Endothelial cell of umbilical vein (primary cell): Measurements from ENCODE around the gene LIN7C. TPM values are rescaled to one million over a fixed set of nuclear protein-coding genes. Genes with fewer than 3 reads are reported as not detected.

Experiments
- BruUV-seq: library from RNA; stranded (reverse); fragments of 400-500 nt; replicated peaks from 2 replicates; lab custom pipeline; 2021; lab: Mats Ljungman, UMichigan
- CTCF ChIA-PET: fragments of 300-600, 350-600 bp; sonication (Branson Sonifier 250); formaldehyde crosslinking; loops from one replicate; lab custom pipeline; 2021; ENCODE audit warnings: antibody characterized with exemption, inconsistent platforms; lab: Charles Lee
- POLR2A ChIA-PET: fragments of 300-600, 350-600 bp; sonication (Branson Sonifier 250); formaldehyde crosslinking; loops from one replicate; lab custom pipeline; 2021; ENCODE audit warnings: antibody characterized with exemption, inconsistent platforms; lab: Charles Lee
- DNase-seq: peaks from one replicate; pipeline ENCODE4 v3.0.0-alpha.2; 2011; ENCODE audit warnings: low read depth, low spot score
- FAIRE-seq: peaks from 2 replicates; lab custom pipeline; 2011; peaks lifted over from hg19 to GRCh38; lab: Jason Lieb, UNC
- H2AFZ ChIP-seq: 2 replicates; pipeline ENCODE4 v1.6.0; 2012; ENCODE audit warnings: low read depth, low read length, control low read depth, inconsistent platforms
- H3K27ac ChIP-seq: 2 replicates; pipeline ENCODE4 v1.5.1; 2011; ENCODE audit warnings: low read depth, mild to moderate bottlenecking, control low read depth, low read length, moderate library complexity; ENCODE audit not compliant: insufficient read depth
- H3K27me3 ChIP-seq, 2 experiments: 2 replicates each; pipeline versions ENCODE4 v1.6.0 to v1.6.1; 2011; ENCODE audit warnings: low read length in 2 of 2, mixed read lengths in 1 of 2; ENCODE audit not compliant: control insufficient read depth in 2 of 2, insufficient read depth in 2 of 2
- H3K36me3 ChIP-seq, 2 experiments: 2 replicates in 1 of 2; 3 replicates in 1 of 2; pipeline ENCODE4 v1.5.1; 2011; ENCODE audit warnings: low read length in 2 of 2, mild to moderate bottlenecking in 1 of 2, moderate library complexity in 1 of 2; ENCODE audit not compliant: control insufficient read depth in 2 of 2, insufficient read depth in 2 of 2; ENCODE audit errors: extremely low read depth in 1 of 2
- H3K4me1 ChIP-seq: 3 replicates; pipeline ENCODE4 v1.5.1; 2011; ENCODE audit warnings: mild to moderate bottlenecking, low read length; ENCODE audit not compliant: control insufficient read depth, insufficient read depth; ENCODE audit errors: extremely low read depth
- H3K4me2 ChIP-seq: 2 replicates; pipeline ENCODE4 v1.6.1; 2011; ENCODE audit warnings: low read length, control low read depth, mixed read lengths; ENCODE audit not compliant: insufficient read depth
- H3K4me3 ChIP-seq, 3 experiments: fragments of 200-600 bp in 1 of 3; sonication (generic), shearing (Covaris generic) in 1 of 3; replicated peaks in 1 of 3; 2 replicates each; pipeline ENCODE4 v1.5.1; 2011 to 2016; ENCODE audit warnings: control low read depth in 3 of 3, low read length in 3 of 3, mild to moderate bottlenecking in 2 of 3, inconsistent platforms in 1 of 3, low read depth in 1 of 3, moderate library complexity in 1 of 3; ENCODE audit not compliant: insufficient read depth in 1 of 3
- H3K79me2 ChIP-seq: 2 replicates; pipeline ENCODE4 v1.6.0; 2012; ENCODE audit warnings: low read length, inconsistent platforms; ENCODE audit not compliant: control insufficient read depth, insufficient read depth
- H3K9ac ChIP-seq: replicated peaks from 2 replicates; pipeline ENCODE3; 2011; ENCODE audit warnings: low read length, control low read depth; ENCODE audit not compliant: insufficient read depth; ENCODE audit errors: extremely low read depth
- H3K9me1 ChIP-seq: replicated peaks from 3 replicates; pipeline ENCODE4 v1.6.0; 2011; ENCODE audit warnings: mild to moderate bottlenecking, low read length; ENCODE audit not compliant: control insufficient read depth, insufficient read depth; ENCODE audit errors: extremely low read depth
- H3K9me3 ChIP-seq: replicated peaks from 2 replicates; pipeline ENCODE4 v1.5.1; 2012; ENCODE audit warnings: low read length, inconsistent platforms; ENCODE audit not compliant: control insufficient read depth, insufficient read depth
- H4K20me1 ChIP-seq: replicated peaks from 2 replicates; pipeline ENCODE3; 2011; ENCODE audit warnings: mild to moderate bottlenecking, low read length; ENCODE audit not compliant: control insufficient read depth, insufficient read depth; ENCODE audit errors: extremely low read depth
- CTCF ChIP-seq, 2 donors: IDR thresholded peaks; 1 replicate in 1 of 2; 2 replicates in 1 of 2; pipeline ENCODE4 v1.5.1; 2011; ENCODE audit warnings: low read length in 2 of 2, mild to moderate bottlenecking in 2 of 2, moderate library complexity in 2 of 2, control low read depth in 1 of 2, inconsistent platforms in 1 of 2, low read depth in 1 of 2; ENCODE audit not compliant: insufficient read depth in 1 of 2; ENCODE audit errors: extremely low read depth in 1 of 2
- EZH2 ChIP-seq: IDR thresholded peaks from 2 replicates; pipeline ENCODE4 v1.6.1; 2012; ENCODE audit warnings: borderline replicate concordance, low read depth, mild to moderate bottlenecking, moderate library complexity, low read length, inconsistent platforms; ENCODE audit not compliant: severe bottlenecking
- FOS ChIP-seq: IDR thresholded peaks from 2 replicates; pipeline ENCODE4 v1.6.1; 2011; ENCODE audit warnings: mild to moderate bottlenecking, low read length, moderate library complexity, borderline replicate concordance; ENCODE audit not compliant: insufficient read depth
- GATA2 ChIP-seq: IDR thresholded peaks from 2 replicates; pipeline ENCODE4 v1.7.0; 2011; ENCODE audit warnings: low read depth, mild to moderate bottlenecking, moderate library complexity, mixed read lengths, low read length; ENCODE audit not compliant: insufficient read length, insufficient read depth
- POLR2A ChIP-seq: IDR thresholded peaks from 2 replicates; pipeline ENCODE4 v1.6.1; 2012; ENCODE audit warnings: low read depth, mild to moderate bottlenecking, control low read depth, low read length
- POLR2AphosphoS5 ChIP-seq: IDR thresholded peaks from 2 replicates; pipeline ENCODE4 v1.6.1; 2012; ENCODE audit warnings: low read depth, mild to moderate bottlenecking, control low read depth, low read length, moderate library complexity; ENCODE audit not compliant: insufficient read depth
- dilution Hi-C: fragments of 300-500 bp; cut with MboI; formaldehyde crosslinking; loops from one replicate; pipeline ENCODE4 v1.15.0; 2019; ENCODE audit warnings: low sequenced_read_pairs; ENCODE audit not compliant: extremely low pct_ligation_motif_present
- intact Hi-C: fragments of 100-400 bp; cut with micrococcal nuclease; formaldehyde crosslinking; loops from one replicate; pipeline ENCODE4 v1.10.0; 2022
- polyA plus RNA-seq, 4 experiments: library from polyadenylated mRNA; depleted of rRNA in 3 of 4; stranded (reverse) in 3 of 4; unstranded in 1 of 4; fragments of >200 nt; gene quantifications; 2 replicates each; pipeline versions ENCODE4 v1.2.1 to v1.2.3, GENCODE V29; 2011 to 2012; ENCODE audit warnings: missing spikeins in 1 of 4
- total RNA-seq: library from RNA; stranded (reverse); gene quantifications from 2 replicates; pipeline ENCODE4 v1.2.3, GENCODE V29; 2021

The LIN7C gene
- total and polyA plus RNA-seq, 2 donors (not counting 3 experiments of a cell fraction or from before 2014, with no cell fraction given), result 7.1 to 24.9 TPM

- dilution Hi-C loops, result no loop called here
- no peaks in the 10 kb centered on the region for H3K9me3 ChIP-seq
- CTCF ChIA-PET, result no interaction called here
Observed at GRCh38 chr11:27545946-27546345, 39.4 kb upstream of the LIN7C start.

GRCh38 chr11:27545035-27545434 lies 38.5 kb upstream of the LIN7C start:
- no peaks in the 10 kb centered on the region for H3K9me1 ChIP-seq
- dilution Hi-C loops (no loop called here), intact Hi-C loops (no loop called here)
- no peaks in the 10 kb centered on the region for H4K20me1 ChIP-seq
- H3K9ac ChIP-seq, result no peak overlapping the region
- no peak overlapping the region for H3K4me2 ChIP-seq
- no peak overlapping the region for H3K27ac ChIP-seq
- TF ChIP-seq POLR2AphosphoS5, result no peak
- no peak for TF ChIP-seq GATA2
- no peak for TF ChIP-seq POLR2A
- TF ChIP-seq FOS, result no peak
- no peak for TF ChIP-seq EZH2
- DNase-seq, result no peak
- no peaks in the 10 kb centered on the region for H3K27me3 ChIP-seq
- no peak overlapping the region for H3K4me3 ChIP-seq
- H3K4me1 ChIP-seq, result no peaks in the 10 kb centered on the region
- FAIRE-seq, result no peak
- BruUV-seq, result no TSS peak
- ChIA-PET CTCF (interaction anchor here (0.7 to 1.3 kb wide), 2 partner anchors 17 to 704 kb away, joined by 3 to 4 read pairs; no protein-coding TSS in a partner anchor), POLR2A (no interaction called here)
- no peaks in the 10 kb centered on the region for H3K36me3 ChIP-seq
- no peaks in the 10 kb centered on the region for H3K79me2 ChIP-seq
- no peaks in the 10 kb centered on the region for H3K9me3 ChIP-seq
- H2AFZ ChIP-seq, result no peak overlapping the region

More at GRCh38 chr11:27545946-27546345, 39.4 kb upstream of the LIN7C start:
- no peaks in the 10 kb centered on the region for H3K36me3 ChIP-seq
- TF ChIP-seq CTCF (IDR thresholded peaks at IDR 0.05; ENCODE audit: extremely low read depth in 1 of 2, insufficient read depth in 1 of 2, low read depth in 1 of 2, low read length in 2 of 2), result no peak
- TF ChIP-seq FOS, result no peak
- POLR2A ChIA-PET, result no interaction called here
- no peaks in the 10 kb centered on the region for H3K9me1 ChIP-seq
- BruUV-seq, result no TSS peak
- H3K4me3 ChIP-seq, result no peak overlapping the region
- intact Hi-C loops, result no loop called here
- H3K9ac ChIP-seq, result no peak overlapping the region
- no peaks in the 10 kb centered on the region for H3K79me2 ChIP-seq
- FAIRE-seq (no peak), DNase-seq (no peak)
- no peaks in the 10 kb centered on the region for H3K4me1 ChIP-seq
- H3K4me2 ChIP-seq, result no peak overlapping the region
- H3K27ac ChIP-seq, result no peak overlapping the region
- H4K20me1 ChIP-seq, result no peaks in the 10 kb centered on the region
- H2AFZ ChIP-seq, result no peak overlapping the region
- no peaks in the 10 kb centered on the region for H3K27me3 ChIP-seq
